ENCODE results near the gene FER. TPM values are rescaled to one million over a fixed set of nuclear protein-coding genes. Genes with fewer than 3 reads are reported as not detected.

Gene FER
- total and polyA plus RNA-seq, 2 experiments from 2014 or later, result 25.9 to 30.7 TPM

- no peaks in the 10 kb centered on the region for H3K4me1 ChIP-seq (ENCODE audit: low read depth)
- TF ChIP-seq, protein P1, sequence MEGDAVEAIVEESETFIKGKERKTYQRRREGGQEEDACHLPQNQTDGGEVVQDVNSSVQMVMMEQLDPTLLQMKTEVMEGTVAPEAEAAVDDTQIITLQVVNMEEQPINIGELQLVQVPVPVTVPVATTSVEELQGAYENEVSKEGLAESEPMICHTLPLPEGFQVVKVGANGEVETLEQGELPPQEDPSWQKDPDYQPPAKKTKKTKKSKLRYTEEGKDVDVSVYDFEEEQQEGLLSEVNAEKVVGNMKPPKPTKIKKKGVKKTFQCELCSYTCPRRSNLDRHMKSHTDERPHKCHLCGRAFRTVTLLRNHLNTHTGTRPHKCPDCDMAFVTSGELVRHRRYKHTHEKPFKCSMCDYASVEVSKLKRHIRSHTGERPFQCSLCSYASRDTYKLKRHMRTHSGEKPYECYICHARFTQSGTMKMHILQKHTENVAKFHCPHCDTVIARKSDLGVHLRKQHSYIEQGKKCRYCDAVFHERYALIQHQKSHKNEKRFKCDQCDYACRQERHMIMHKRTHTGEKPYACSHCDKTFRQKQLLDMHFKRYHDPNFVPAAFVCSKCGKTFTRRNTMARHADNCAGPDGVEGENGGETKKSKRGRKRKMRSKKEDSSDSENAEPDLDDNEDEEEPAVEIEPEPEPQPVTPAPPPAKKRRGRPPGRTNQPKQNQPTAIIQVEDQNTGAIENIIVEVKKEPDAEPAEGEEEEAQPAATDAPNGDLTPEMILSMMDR (IDR thresholded peaks at IDR 0.05; ENCODE audit: low read depth, low read length), result no peak
- no peak overlapping the region for H3K4me3 ChIP-seq
- H3K27me3 ChIP-seq, result no peaks in the 10 kb centered on the region
- H3K36me3 ChIP-seq, result no peaks in the 10 kb centered on the region
- DNase-seq (ENCODE audit: low read depth in 1 of 2, low spot score in 1 of 2), result no peak
- no peaks in the 10 kb centered on the region for H3K9me3 ChIP-seq (ENCODE audit: low read depth)
- no peak overlapping the region for H3K27ac ChIP-seq
Observed at GRCh38 chr5:109234381-109234780, 486.7 kb downstream of the FER start.

GRCh38 chr5:109239456-109239855 is 491.8 kb downstream of the FER start:
- H3K36me3 ChIP-seq, result no peaks in the 10 kb centered on the region
- no peaks in the 10 kb centered on the region for H3K9me3 ChIP-seq (ENCODE audit: low read depth)
- no peak overlapping the region for H3K27ac ChIP-seq
- TF ChIP-seq, protein P1 (IDR thresholded peaks at IDR 0.05; ENCODE audit: low read depth, low read length), result no peak
- no peak overlapping the region for H3K4me3 ChIP-seq
- no peaks in the 10 kb centered on the region for H3K27me3 ChIP-seq
- H3K4me1 ChIP-seq (ENCODE audit: low read depth), result no peaks in the 10 kb centered on the region
- DNase-seq (ENCODE audit: low read depth in 1 of 2, low spot score in 1 of 2), result peak; percentile 11 to 37

- no peaks in the 10 kb centered on the region for H3K27me3 ChIP-seq
- DNase-seq (ENCODE audit: low read depth in 1 of 2, low spot score in 1 of 2), result no peak
- H3K4me3 ChIP-seq, result no peak overlapping the region
- no peaks in the 10 kb centered on the region for H3K9me3 ChIP-seq (ENCODE audit: low read depth)
- no peaks in the 10 kb centered on the region for H3K36me3 ChIP-seq
- TF ChIP-seq, protein P1 (IDR thresholded peaks at IDR 0.05; ENCODE audit: low read depth, low read length), result no peak
- H3K4me1 ChIP-seq (ENCODE audit: low read depth), result no peaks in the 10 kb centered on the region
- no peak overlapping the region for H3K27ac ChIP-seq
Observed at GRCh38 chr5:109242518-109242917, 494.8 kb downstream of the FER start.

DNA sequence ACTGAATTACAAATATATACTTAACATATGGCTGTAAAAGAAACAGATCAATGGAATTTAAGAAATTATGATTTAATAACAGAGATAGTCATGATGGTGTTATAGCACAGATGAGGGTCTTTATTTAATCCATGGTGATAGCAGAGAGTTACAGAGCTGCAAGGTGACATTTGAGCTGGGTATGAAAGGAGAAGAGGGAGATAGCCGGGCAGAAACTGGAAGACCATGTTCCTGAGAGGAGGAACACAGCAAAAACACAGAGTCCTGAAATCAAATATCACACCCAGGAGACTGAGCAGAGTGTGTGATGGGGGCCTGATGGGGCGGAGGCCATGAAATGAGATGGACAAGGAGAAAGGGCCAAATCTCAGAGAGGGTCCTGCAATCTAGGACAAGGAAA is 498.7 kb downstream of the FER start:
- no peaks in the 10 kb centered on the region for H3K4me1 ChIP-seq (ENCODE audit: low read depth)
- DNase-seq (ENCODE audit: low read depth in 1 of 2, low spot score in 1 of 2), result no peak
- H3K9me3 ChIP-seq (ENCODE audit: low read depth), result no peaks in the 10 kb centered on the region
- no peaks in the 10 kb centered on the region for H3K27me3 ChIP-seq
- no peak overlapping the region for H3K4me3 ChIP-seq
- no peak overlapping the region for H3K27ac ChIP-seq
- no peaks in the 10 kb centered on the region for H3K36me3 ChIP-seq
- TF ChIP-seq, protein P1 (IDR thresholded peaks at IDR 0.05; ENCODE audit: low read depth, low read length), result no peak
